ENCODE measurements around the gene TRAPPC12. TPM values are rescaled to one million over a fixed set of nuclear protein-coding genes. Genes with fewer than 3 reads are reported as not detected.

TRAPPC12 gene
- total and polyA plus RNA-seq, 9 donors: 64.1 to 143 (median 81.4) TPM

GRCh38 chr2:3420076-3420768, 40.7 kb downstream of the TRAPPC12 start:
- Histone ChIP-seq H3K36me3 (no peaks in the 10 kb centered on the region), H3K9me3 (no peaks in the 10 kb centered on the region), H3K27ac (no peak overlapping the region), H3K27me3 (no peaks in the 10 kb centered on the region), H3K4me1 (ENCODE audit: insufficient read depth) (no peaks in the 10 kb centered on the region), H3K4me3 (no peak overlapping the region)
- no peak for TF ChIP-seq POLR2A (IDR thresholded peaks at IDR 0.05)
- TF ChIP-seq CTCF (IDR thresholded peaks at IDR 0.05): no peak
- no peak for TF ChIP-seq EP300 (IDR thresholded peaks at IDR 0.05)
- no peak for DNase-seq
- WGBS, 3 donors: 83 to 91% (median 84%) methylated on average over 13 of the region's 13 CpGs
- intact Hi-C loops (cut with DNase I): loop anchor here in 3 of 4 donors (5.0 to 10.0 kb wide), 3 partner anchors 115 to 235 kb away; partner anchors contain the start of gene ALLC (in 1 of the 3)

GRCh38 chr2:3420769-3421397, 41.4 kb downstream of the TRAPPC12 start:
- H3K4me3 ChIP-seq: no peak overlapping the region
- H3K4me1 ChIP-seq (ENCODE audit: insufficient read depth): no peaks in the 10 kb centered on the region
- WGBS, 3 donors: 80 to 89% (median 83%) methylated on average over 14 of the region's 14 CpGs
- no peak for DNase-seq
- intact Hi-C loops (cut with DNase I): loop anchor here in 3 of 4 donors (5.0 to 10.0 kb wide), 3 partner anchors 114 to 234 kb away; partner anchors contain the start of gene ALLC (in 1 of the 3)
- no peak for TF ChIP-seq EP300 (IDR thresholded peaks at IDR 0.05)
- no peak for TF ChIP-seq CTCF (IDR thresholded peaks at IDR 0.05)
- no peak for TF ChIP-seq POLR2A (IDR thresholded peaks at IDR 0.05)
- H3K27me3 ChIP-seq: no peaks in the 10 kb centered on the region
- H3K36me3 ChIP-seq: no peaks in the 10 kb centered on the region
- H3K9me3 ChIP-seq: no peaks in the 10 kb centered on the region
- no peak overlapping the region for H3K27ac ChIP-seq

GRCh38 chr2:3421580-3421979, 42.1 kb downstream of the TRAPPC12 start:
- no peaks in the 10 kb centered on the region for H3K36me3 ChIP-seq
- 86 to 88% (median 88%) methylated on average over 19 of the region's 19 CpGs for WGBS, 3 donors
- TF ChIP-seq CTCF (IDR thresholded peaks at IDR 0.05) (no peak), EP300 (IDR thresholded peaks at IDR 0.05) (no peak), POLR2A (IDR thresholded peaks at IDR 0.05) (no peak)
- no peak for DNase-seq
- H3K27ac ChIP-seq: no peak overlapping the region
- no peak overlapping the region for H3K4me3 ChIP-seq
- no peaks in the 10 kb centered on the region for H3K9me3 ChIP-seq
- intact Hi-C loops (cut with DNase I): loop anchor here in 3 of 4 donors (5.0 to 10.0 kb wide), 3 partner anchors 113 to 233 kb away; partner anchors contain the start of gene ALLC (in 1 of the 3)
- H3K4me1 ChIP-seq (ENCODE audit: insufficient read depth): no peaks in the 10 kb centered on the region
- H3K27me3 ChIP-seq: no peaks in the 10 kb centered on the region

- TF ChIP-seq EP300 (IDR thresholded peaks at IDR 0.05) (no peak), CTCF (IDR thresholded peaks at IDR 0.05) (no peak)
Measured at GRCh38 chr2:3422161-3422779, 42.8 kb downstream of the TRAPPC12 start.

More at GRCh38 chr2:3422161-3422779, 42.8 kb downstream of the TRAPPC12 start:
- Histone ChIP-seq H3K4me3 (no peak overlapping the region), H3K4me1 (ENCODE audit: insufficient read depth) (no peaks in the 10 kb centered on the region), H3K9me3 (no peaks in the 10 kb centered on the region), H3K27ac (no peak overlapping the region), H3K27me3 (no peaks in the 10 kb centered on the region), H3K36me3 (no peaks in the 10 kb centered on the region)
- 82 to 88% (median 83%) methylated on average over 16 of the region's 16 CpGs for WGBS, 3 donors
- DNase-seq: no peak
- intact Hi-C loops (cut with DNase I): loop anchor here in 3 of 4 donors (5.0 to 10.0 kb wide), 3 partner anchors 113 to 233 kb away; partner anchors contain the start of gene ALLC (in 1 of the 3)
